GM18517 (cell line): ENCODE data around the gene COPS4.

Experiments used
- ATAC-seq: cut with Tn5 transposase; IDR thresholded peaks from one replicate; pipeline ENCODE4 v1.9.1; 2021; ENCODE audit warnings: mild to moderate bottlenecking, moderate library complexity; ENCODE audit not compliant: unreplicated experiment

Gene COPS4

DNA sequence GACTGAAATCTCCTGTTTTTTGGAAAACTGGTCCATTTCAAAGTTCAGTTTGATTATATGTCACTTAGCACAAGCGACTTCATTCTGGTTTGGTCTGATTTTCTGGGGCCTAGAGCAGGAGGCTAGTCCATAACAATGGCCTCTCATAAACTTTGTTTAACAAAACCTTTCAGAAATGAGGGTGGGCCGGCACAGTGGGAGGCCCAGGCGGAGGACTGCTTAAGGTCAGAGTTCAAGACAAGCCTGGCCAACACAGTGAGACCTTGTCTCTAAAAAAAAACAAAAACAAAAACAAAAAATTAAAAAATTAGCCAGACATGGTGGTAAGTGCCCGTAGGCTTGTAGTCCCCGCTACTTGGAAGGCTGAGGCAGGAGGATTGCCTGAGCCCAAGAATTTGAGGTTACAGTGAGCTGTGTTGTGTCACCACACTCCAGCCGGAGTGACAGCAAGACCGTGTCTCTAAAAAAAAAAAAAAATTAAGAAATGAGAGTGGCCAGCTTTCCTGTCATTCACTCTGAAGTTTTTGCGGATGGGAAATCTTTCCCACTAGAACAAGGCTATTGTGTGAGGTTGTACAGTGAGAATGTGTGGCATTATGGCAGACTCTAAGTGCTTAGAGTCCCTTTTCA, 80.8 kb downstream of the COPS4 start:
- no peak for ATAC-seq

- ATAC-seq = no peak
Measured at GRCh38 chr4:83118869-83119268, 83.9 kb downstream of the COPS4 start.

DNA sequence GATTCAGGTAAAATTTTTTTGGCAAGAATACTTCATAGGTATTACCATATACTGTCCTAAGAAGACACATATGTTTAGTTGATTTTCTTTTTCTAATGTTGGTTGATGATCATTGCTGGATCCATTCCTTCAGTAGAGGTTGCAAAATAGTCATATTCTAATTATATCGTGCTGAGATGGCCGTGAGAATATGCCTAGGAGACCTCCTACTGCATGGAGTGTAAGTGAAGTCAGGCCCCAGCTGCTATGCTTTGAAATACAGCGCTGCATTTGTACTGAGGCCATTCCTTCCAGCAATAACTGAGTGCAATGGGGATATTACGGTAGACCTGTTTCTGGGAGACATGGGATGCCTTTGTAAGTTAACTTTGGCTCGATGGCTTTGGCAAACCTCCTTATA, 86.3 kb downstream of the COPS4 start:
- no peak for ATAC-seq

- no peak for ATAC-seq
Measured at GRCh38 chr4:83124111-83124780, 89.3 kb downstream of the COPS4 start.
